GM18951 (cell line): Measurements from ENCODE around the gene MBOAT7.

Experiments used
- POLR2A ChIP-seq: IDR thresholded peaks from 4 replicates; pipeline ENCODE4 v1.6.1; 2011; ENCODE audit warnings: mild to moderate bottlenecking; ENCODE audit not compliant: insufficient read length, insufficient read depth; ENCODE audit errors: extremely low read depth
- in situ Hi-C: fragments of 300-500 bp; cut with MboI; formaldehyde crosslinking; loops from one replicate; pipeline ENCODE4 v1.12.0; 2022; ENCODE audit warnings: low sequenced_read_pairs, mixed read lengths, inconsistent platforms; ENCODE audit not compliant: unreplicated experiment

The MBOAT7 gene

DNA sequence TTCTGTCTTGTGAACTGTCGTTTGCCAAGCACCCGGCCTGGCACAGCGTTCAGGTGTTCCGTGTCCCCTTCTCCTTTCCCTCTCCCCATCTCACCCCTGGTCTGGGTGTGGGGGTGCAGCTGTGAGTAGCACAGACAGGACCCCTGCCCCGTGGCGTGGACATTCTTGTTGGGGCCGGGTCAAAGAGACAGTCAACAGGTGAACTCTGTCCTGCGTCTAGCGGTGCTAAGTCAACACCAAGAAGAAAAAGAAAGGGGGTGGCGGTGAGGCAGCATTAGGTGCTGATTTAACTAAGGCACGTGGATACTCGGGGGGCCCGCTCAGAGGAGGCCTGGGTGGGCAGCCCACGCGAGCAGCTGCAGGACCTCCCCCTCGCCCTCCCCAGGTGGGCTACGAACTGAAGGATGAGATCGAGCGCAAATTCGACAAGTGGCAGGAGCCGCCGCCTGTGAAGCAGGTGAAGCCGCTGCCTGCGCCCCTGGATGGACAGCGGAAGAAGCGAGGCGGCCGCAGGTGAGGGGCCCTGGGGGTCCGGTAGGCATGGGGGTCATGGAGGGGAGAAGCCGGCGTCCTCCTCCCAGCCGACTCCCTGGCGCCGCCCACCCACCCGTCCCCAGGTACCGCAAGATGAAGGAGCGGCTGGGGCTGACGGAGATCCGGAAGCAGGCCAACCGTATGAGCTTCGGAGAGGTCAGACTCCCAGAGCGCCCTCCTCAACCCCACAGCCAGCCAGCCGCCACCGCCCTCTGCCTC is 61.5 kb downstream of the MBOAT7 start:
- TF ChIP-seq POLR2A, result no peak
- in situ Hi-C loops, result no loop called here

DNA sequence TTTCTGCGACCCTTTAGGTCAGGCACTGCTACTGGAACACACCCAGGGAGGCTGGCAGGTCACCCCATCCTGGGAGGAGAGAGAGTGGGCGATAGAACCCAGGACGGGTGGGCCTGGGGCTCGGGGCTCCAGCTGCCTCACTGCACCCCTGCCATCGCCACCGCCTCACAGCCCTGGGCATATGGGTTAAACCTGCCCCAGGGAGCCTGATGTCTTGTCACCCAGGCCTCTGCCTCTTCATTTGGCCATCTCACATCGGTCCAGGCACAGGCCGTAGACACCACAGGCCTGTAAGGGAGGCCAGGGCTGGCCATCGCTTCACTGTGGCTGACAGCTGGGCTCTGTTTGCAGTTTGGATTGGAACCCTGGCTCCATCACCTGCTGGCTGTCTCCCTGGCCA is 63.7 kb downstream of the MBOAT7 start:
- no peak for TF ChIP-seq POLR2A
- in situ Hi-C loops, result no loop called here

DNA sequence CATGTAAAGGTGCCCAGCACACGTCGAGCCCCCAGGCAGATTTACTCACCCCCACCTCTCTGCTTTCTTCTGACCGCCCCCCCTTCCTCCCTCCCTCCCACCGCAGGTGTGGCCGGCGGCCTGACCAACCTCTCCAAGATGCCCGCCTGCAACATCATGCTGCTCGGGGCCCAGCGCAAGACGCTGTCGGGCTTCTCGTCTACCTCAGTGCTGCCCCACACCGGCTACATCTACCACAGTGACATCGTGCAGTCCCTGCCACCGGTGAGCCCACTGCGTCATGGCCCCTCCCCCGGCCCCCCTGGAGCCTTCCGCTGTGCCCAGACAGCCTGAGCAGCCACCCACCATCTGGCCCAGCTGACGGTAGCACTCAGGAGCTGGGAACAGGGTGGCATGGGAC is 65.0 kb downstream of the MBOAT7 start:
- no peak for TF ChIP-seq POLR2A
- in situ Hi-C loops, result no loop called here

DNA sequence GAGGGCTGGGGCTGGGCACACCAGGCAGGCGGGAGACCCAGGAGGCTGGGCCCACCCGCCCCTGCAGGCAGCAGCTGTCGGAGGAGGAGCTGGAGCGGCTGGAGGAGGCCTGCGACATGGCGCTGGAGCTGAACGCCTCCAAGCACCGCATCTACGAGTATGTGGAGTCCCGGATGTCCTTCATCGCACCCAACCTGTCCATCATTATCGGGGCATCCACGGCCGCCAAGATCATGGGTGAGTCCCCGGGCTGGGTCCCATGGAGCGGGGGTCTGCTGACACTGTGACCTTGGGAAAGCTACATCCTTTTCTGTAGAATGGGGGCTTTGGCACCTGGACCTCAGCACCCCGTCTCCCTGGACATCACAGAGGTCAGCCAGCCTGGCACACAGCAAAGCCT is 65.7 kb downstream of the MBOAT7 start:
- TF ChIP-seq POLR2A, result no peak
- in situ Hi-C loops, result no loop called here
